WTC11 (cell line): Measurements from ENCODE around the gene MAP3K21. TPM values are rescaled to one million over a fixed set of nuclear protein-coding genes. Genes with fewer than 3 reads are reported as not detected.

ENCODE experiments used
- ATAC-seq: fragments of 200-7000 bp; cut with Tn5 transposase; 2 replicates; pipeline ENCODE4 v1.10.0; 2021; ENCODE audit warnings: mild to moderate bottlenecking, moderate library complexity
- CTCF ChIA-PET: fragments of 300-600 bp; sonication (Branson Sonifier 250); formaldehyde crosslinking; loops from one replicate; lab custom pipeline; 2021; ENCODE audit warnings: antibody characterized with exemption; lab: Charles Lee
- POLR2A ChIA-PET: fragments of 350-600 bp; sonication (Branson Sonifier 250); formaldehyde crosslinking; loops from one replicate; lab custom pipeline; 2021; ENCODE audit warnings: antibody characterized with exemption; lab: Charles Lee
- DNase-seq: peaks from one replicate; pipeline ENCODE4 v3.0.0; 2021; ENCODE audit warnings: low spot score
- H3K27ac Mint-ChIP-seq: 2 replicates; pipeline ENCODE4 v1.8.0; 2021; ENCODE audit warnings: mixed read lengths
- H3K27me3 Mint-ChIP-seq: 2 replicates; pipeline ENCODE4 v1.8.0; 2021; ENCODE audit warnings: low read depth, mild to moderate bottlenecking, moderate library complexity, mixed read lengths
- H3K36me3 Mint-ChIP-seq: 2 replicates; pipeline ENCODE4 v1.8.0; 2021; ENCODE audit warnings: mixed read lengths
- H3K4me1 Mint-ChIP-seq: 2 replicates; pipeline ENCODE4 v1.8.0; 2022; ENCODE audit warnings: mixed read lengths
- H3K4me3 Mint-ChIP-seq: 2 replicates; pipeline ENCODE4 v1.8.0; 2021; ENCODE audit warnings: mild to moderate bottlenecking, moderate library complexity, mixed read lengths
- H3K9me3 Mint-ChIP-seq: 2 replicates; pipeline ENCODE4 v1.8.0; 2021; ENCODE audit warnings: mixed read lengths
- FOXP1 ChIP-seq: sonication (generic); formaldehyde crosslinking; IDR thresholded peaks from 2 replicates; pipeline ENCODE4 v1.8.0; 2022; ENCODE audit warnings: missing genetic modification reagents, mild to moderate bottlenecking, moderate library complexity, borderline replicate concordance
- FOXP4 ChIP-seq: sonication (generic); formaldehyde crosslinking; IDR thresholded peaks from 2 replicates; pipeline ENCODE4 v1.8.0; 2022; ENCODE audit warnings: mild to moderate bottlenecking, missing genetic modification reagents
- JUN ChIP-seq: sonication (generic); formaldehyde crosslinking; IDR thresholded peaks from 2 replicates; pipeline ENCODE4 v1.8.0; 2023; ENCODE audit warnings: mild to moderate bottlenecking, missing genetic modification reagents
- KAT7 ChIP-seq: sonication (generic); formaldehyde crosslinking; IDR thresholded peaks from 2 replicates; pipeline ENCODE4 v1.8.1; 2023; ENCODE audit warnings: missing genetic modification reagents, mild to moderate bottlenecking, borderline replicate concordance
- NR1H2 ChIP-seq: sonication (generic); formaldehyde crosslinking; IDR thresholded peaks from 2 replicates; pipeline ENCODE4 v1.9.0; 2021; ENCODE audit warnings: mild to moderate bottlenecking, moderate library complexity, missing genetic modification reagents
- OVOL2 ChIP-seq: fragments of 250-450 bp; sonication (Bioruptor Pico); IDR thresholded peaks from 2 replicates; pipeline ENCODE4 v1.9.0; 2021; ENCODE audit warnings: mild to moderate bottlenecking, borderline replicate concordance
- SOX15 ChIP-seq: fragments of 250-450 bp; sonication (Bioruptor Pico); IDR thresholded peaks from 2 replicates; pipeline ENCODE4 v1.9.0; 2021; ENCODE audit warnings: mild to moderate bottlenecking
- USF1 ChIP-seq: sonication (generic); formaldehyde crosslinking; IDR thresholded peaks from 2 replicates; pipeline ENCODE4 v1.8.0; 2022; ENCODE audit warnings: mild to moderate bottlenecking, missing genetic modification reagents
- ZNF423 ChIP-seq: fragments of 250-450 bp; sonication (Bioruptor Pico); IDR thresholded peaks from 2 replicates; pipeline ENCODE4 v2.1.2; 2022; ENCODE audit warnings: mild to moderate bottlenecking, moderate library complexity
- ZSCAN18 ChIP-seq: fragments of 250-450 bp; sonication (Bioruptor Pico); IDR thresholded peaks from 2 replicates; pipeline ENCODE4 v2.1.2; 2022; ENCODE audit warnings: mild to moderate bottlenecking, moderate library complexity
- total RNA-seq: library from RNA; stranded (reverse); gene quantifications from 3 replicates; pipeline ENCODE4 v1.2.3, GENCODE V29; 2021
- TF ChIP-seq, protein P1 (sequence below): sonication (generic); formaldehyde crosslinking; IDR thresholded peaks from 2 replicates; pipeline ENCODE4 v1.8.0; 2023; ENCODE audit warnings: mild to moderate bottlenecking, missing genetic modification reagents
- TF ChIP-seq, protein P2 (sequence below): sonication (generic); formaldehyde crosslinking; IDR thresholded peaks from 2 replicates; pipeline ENCODE4 v1.8.1; 2022; ENCODE audit warnings: missing genetic modification reagents, borderline replicate concordance
- TF ChIP-seq, protein P3 (sequence below): sonication (generic); formaldehyde crosslinking; IDR thresholded peaks from 2 replicates; pipeline ENCODE4 v1.8.1; 2023; ENCODE audit warnings: mild to moderate bottlenecking, missing genetic modification reagents

The MAP3K21 gene
- total RNA-seq, 1 experiment from 2014 or later: 24.0 TPM

- TF ChIP-seq FOXP4 (CRISPR knock-in tag) (peak; percentile 48; the same call in 1 of the 2 replicates), KAT7 (CRISPR knock-in tag) (peak; percentile 91; the same call in 1 of the 2 replicates), ZSCAN18 (CRISPR knock-in tag) (no peak), FOXP1 (CRISPR knock-in tag) (peak; percentile 56; the same call in 1 of the 2 replicates)
- TF ChIP-seq, protein P1, sequence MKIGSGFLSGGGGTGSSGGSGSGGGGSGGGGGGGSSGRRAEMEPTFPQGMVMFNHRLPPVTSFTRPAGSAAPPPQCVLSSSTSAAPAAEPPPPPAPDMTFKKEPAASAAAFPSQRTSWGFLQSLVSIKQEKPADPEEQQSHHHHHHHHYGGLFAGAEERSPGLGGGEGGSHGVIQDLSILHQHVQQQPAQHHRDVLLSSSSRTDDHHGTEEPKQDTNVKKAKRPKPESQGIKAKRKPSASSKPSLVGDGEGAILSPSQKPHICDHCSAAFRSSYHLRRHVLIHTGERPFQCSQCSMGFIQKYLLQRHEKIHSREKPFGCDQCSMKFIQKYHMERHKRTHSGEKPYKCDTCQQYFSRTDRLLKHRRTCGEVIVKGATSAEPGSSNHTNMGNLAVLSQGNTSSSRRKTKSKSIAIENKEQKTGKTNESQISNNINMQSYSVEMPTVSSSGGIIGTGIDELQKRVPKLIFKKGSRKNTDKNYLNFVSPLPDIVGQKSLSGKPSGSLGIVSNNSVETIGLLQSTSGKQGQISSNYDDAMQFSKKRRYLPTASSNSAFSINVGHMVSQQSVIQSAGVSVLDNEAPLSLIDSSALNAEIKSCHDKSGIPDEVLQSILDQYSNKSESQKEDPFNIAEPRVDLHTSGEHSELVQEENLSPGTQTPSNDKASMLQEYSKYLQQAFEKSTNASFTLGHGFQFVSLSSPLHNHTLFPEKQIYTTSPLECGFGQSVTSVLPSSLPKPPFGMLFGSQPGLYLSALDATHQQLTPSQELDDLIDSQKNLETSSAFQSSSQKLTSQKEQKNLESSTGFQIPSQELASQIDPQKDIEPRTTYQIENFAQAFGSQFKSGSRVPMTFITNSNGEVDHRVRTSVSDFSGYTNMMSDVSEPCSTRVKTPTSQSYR (CRISPR knock-in tag): 0 out of 2 replicates have a peak, but pooled peaks have one; percentile 11
Observed at GRCh38 chr1:233295237-233295974, 32.1 kb upstream of the MAP3K21 start, which contains the start of gene PCNX2 (continued).

GRCh38 chr1:233295975-233296322 is 31.6 kb upstream of the MAP3K21 start:
- DNase-seq (no peak), ATAC-seq (no peak; the same call in 1 of the 2 replicates)
- CTCF ChIA-PET: interaction anchor here (1.0 kb wide), 1 partner anchor 11 kb away, joined by 3 read pairs; no protein-coding TSS in a partner anchor
- no peaks in the 10 kb centered on the region for H3K27me3 Mint-ChIP-seq
- peaks cover under 1% of the 10 kb centered on the region for H3K36me3 Mint-ChIP-seq
- H3K4me3 Mint-ChIP-seq: peak overlapping the region; percentile 85
- H3K4me1 Mint-ChIP-seq: peaks cover 46% of the 10 kb centered on the region
- peaks cover 5% of the 10 kb centered on the region; the same call in 1 of the 2 replicates for H3K9me3 Mint-ChIP-seq
- peak overlapping the region; percentile 29; the same call in 1 of the 2 replicates for H3K27ac Mint-ChIP-seq
- POLR2A ChIA-PET: no interaction called here
- TF ChIP-seq, protein P2, sequence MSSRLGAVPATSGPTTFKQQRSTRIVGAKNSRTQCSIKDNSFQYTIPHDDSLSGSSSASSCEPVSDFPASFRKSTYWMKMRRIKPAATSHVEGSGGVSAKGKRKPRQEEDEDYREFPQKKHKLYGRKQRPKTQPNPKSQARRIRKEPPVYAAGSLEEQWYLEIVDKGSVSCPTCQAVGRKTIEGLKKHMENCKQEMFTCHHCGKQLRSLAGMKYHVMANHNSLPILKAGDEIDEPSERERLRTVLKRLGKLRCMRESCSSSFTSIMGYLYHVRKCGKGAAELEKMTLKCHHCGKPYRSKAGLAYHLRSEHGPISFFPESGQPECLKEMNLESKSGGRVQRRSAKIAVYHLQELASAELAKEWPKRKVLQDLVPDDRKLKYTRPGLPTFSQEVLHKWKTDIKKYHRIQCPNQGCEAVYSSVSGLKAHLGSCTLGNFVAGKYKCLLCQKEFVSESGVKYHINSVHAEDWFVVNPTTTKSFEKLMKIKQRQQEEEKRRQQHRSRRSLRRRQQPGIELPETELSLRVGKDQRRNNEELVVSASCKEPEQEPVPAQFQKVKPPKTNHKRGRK (CRISPR knock-in tag): 0 out of 2 replicates have a peak, but pooled peaks have one; percentile 91
- TF ChIP-seq ZNF423: no peak
- TF ChIP-seq, all 79 proteins: peak for 1

GRCh38 chr1:233299450-233299849 is 28.1 kb upstream of the MAP3K21 start:
- DNase-seq: no peak
- POLR2A ChIA-PET: interaction anchor here (0.6 kb wide), 1 partner anchor 21 kb away, joined by 4 read pairs; no protein-coding TSS in a partner anchor
- TF ChIP-seq USF1 (CRISPR knock-in tag) (no peak), SOX15 (CRISPR knock-in tag) (no peak), NR1H2 (no peak), OVOL2 (CRISPR knock-in tag) (no peak), JUN (CRISPR knock-in tag) (no peak)
- TF ChIP-seq, protein P3, sequence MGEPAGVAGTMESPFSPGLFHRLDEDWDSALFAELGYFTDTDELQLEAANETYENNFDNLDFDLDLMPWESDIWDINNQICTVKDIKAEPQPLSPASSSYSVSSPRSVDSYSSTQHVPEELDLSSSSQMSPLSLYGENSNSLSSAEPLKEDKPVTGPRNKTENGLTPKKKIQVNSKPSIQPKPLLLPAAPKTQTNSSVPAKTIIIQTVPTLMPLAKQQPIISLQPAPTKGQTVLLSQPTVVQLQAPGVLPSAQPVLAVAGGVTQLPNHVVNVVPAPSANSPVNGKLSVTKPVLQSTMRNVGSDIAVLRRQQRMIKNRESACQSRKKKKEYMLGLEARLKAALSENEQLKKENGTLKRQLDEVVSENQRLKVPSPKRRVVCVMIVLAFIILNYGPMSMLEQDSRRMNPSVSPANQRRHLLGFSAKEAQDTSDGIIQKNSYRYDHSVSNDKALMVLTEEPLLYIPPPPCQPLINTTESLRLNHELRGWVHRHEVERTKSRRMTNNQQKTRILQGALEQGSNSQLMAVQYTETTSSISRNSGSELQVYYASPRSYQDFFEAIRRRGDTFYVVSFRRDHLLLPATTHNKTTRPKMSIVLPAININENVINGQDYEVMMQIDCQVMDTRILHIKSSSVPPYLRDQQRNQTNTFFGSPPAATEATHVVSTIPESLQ (CRISPR knock-in tag): no peak
- TF ChIP-seq, all 79 proteins: peak for 0
- H3K27me3 Mint-ChIP-seq: no peaks in the 10 kb centered on the region
- CTCF ChIA-PET: no interaction called here
- peaks cover 7% of the 10 kb centered on the region for H3K36me3 Mint-ChIP-seq
- ATAC-seq: peak; percentile 43
- H3K4me3 Mint-ChIP-seq: no peak overlapping the region
- H3K27ac Mint-ChIP-seq: no peak overlapping the region
- H3K4me1 Mint-ChIP-seq: peaks cover 19% of the 10 kb centered on the region
- H3K9me3 Mint-ChIP-seq: peaks cover 11% of the 10 kb centered on the region; the same call in 1 of the 2 replicates
